Stimulated activated CD8-positive, alpha-beta memory T cell treated with anti-CD3 and anti-CD28 coated beads, Interleukin-12 subunit alpha, Interleukin-12 subunit beta, amount 100 ng/mL, for 4 hours (primary cell): Measurements from ENCODE around the gene B4GAT1.

Source experiments
- DNase-seq: peaks from one replicate; pipeline ENCODE4 v3.0.0-alpha.2; 2020; ENCODE audit warnings: low read depth

Gene B4GAT1

GRCh38 chr11:66336234-66337102, 11.0 kb downstream of the B4GAT1 start, which contains the start of gene RIN1:
Gene RIN1, minus strand, starts transcription at chr11:66336434. Its CDS starts 32 bp downstream, at chr11:66336402.
- DNase-seq = peak; percentile 42

- DNase-seq = no peak
These were observed 11.7 kb downstream of the B4GAT1 start for GRCh38 chr11:66335531-66336233.

- DNase-seq = no peak
These were observed 12.6 kb downstream of the B4GAT1 start for GRCh38 chr11:66334605-66335442.

GRCh38 chr11:66333896-66334604, 13.4 kb downstream of the B4GAT1 start:
- no peak for DNase-seq

- DNase-seq = no peak
These were observed 14.1 kb downstream of the B4GAT1 start for GRCh38 chr11:66333220-66333877.

GRCh38 chr11:66332371-66333219, 14.8 kb downstream of the B4GAT1 start:
- no peak for DNase-seq

GRCh38 chr11:66331542-66332370, 15.7 kb downstream of the B4GAT1 start:
- no peak for DNase-seq

- DNase-seq = no peak
These were observed 16.5 kb downstream of the B4GAT1 start for GRCh38 chr11:66330931-66331330.

GRCh38 chr11:66329165-66329673, 18.2 kb downstream of the B4GAT1 start:
- no peak for DNase-seq

- peak; percentile 64 for DNase-seq
These were observed 18.9 kb downstream of the B4GAT1 start for GRCh38 chr11:66328302-66329144.

- DNase-seq = no peak
These were observed 19.5 kb downstream of the B4GAT1 start for GRCh38 chr11:66328031-66328301.

GRCh38 chr11:66327171-66328030, 20.0 kb downstream of the B4GAT1 start:
- no peak for DNase-seq

GRCh38 chr11:66326261-66327111, 20.9 kb downstream of the B4GAT1 start:
- DNase-seq = no peak

- no peak for DNase-seq
These were observed 22.2 kb downstream of the B4GAT1 start for GRCh38 chr11:66325263-66325671.

GRCh38 chr11:66324664-66325063, 22.8 kb downstream of the B4GAT1 start:
- DNase-seq = no peak

- DNase-seq = no peak
These were observed 23.7 kb downstream of the B4GAT1 start for GRCh38 chr11:66323684-66324083.
